Measurements from ENCODE around the gene KCNF1.

KCNF1 gene

DNA sequence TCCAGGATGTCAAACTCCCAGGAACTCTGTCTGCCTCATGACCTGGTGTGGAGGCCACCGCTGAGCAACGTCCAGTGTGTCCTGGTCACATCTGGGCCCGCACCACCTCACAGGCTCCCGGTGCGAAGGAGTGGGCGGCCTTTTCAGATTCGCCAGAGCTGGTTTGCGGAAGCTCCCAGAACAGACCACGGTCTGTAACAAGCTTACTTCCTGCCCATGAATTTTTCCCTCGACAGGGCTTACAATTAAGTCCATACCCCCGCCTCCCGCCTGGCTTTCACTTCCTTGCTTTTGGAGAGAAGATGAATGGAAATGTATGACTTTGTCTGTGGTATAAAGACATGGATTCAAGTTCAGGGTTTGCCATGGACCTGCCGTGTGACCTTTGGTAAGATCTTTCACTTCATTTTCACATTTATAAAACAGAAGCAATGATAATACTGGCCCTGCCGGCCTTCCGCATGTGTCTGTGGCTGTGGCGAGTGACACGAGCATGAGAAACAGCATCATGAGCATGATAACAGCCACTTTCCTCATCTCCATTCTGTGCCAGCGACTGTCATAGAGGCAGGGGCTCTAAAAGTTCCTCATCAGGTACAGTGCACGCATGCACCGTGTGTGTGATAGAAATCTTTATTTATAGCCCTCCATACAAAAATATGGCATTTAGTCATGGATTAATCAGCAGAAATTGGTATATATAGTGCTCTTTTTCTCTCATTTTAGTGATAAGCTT, 31.0 kb upstream of the KCNF1 start:
- no peak for DNase-seq

DNA sequence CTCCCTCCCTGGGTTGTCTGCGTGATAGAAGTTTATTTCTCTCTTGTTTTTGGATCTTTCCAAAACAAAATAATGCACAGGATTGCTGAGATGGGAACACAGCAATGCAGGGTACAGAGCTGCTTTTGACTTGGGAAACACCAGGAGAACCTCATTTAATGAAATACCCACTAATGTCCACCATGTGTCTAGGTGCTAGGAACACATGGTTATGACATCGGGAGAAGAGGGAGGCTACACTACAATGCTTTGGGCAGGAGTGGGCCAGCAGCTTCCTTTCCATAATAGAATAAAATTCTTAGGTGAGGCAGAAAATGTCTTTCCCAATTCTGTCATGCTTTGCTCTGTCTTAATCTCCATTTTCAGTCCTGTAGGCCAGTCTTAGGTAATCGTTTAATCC, 29.2 kb upstream of the KCNF1 start:
- DNase-seq: no peak

DNA sequence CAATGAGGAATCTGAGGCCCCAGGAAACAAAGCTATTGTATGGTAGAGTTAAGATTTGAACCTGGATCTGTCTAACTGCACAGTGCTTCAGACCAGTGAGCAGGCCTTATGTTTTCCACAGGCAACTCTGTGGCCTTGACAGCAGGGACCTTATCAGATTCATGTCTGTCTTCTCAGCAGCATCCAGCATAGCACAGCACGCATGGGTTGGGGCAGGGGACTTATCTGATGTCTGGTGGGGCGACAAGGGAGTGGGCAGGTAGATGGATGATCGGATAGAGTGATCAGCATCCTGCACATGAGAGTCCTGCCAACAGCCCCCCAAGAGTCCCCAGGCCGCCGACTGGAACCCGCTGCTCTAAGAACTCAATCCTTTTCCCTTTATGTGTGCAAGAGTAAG, 28.7 kb upstream of the KCNF1 start:
- no peak for DNase-seq

DNA sequence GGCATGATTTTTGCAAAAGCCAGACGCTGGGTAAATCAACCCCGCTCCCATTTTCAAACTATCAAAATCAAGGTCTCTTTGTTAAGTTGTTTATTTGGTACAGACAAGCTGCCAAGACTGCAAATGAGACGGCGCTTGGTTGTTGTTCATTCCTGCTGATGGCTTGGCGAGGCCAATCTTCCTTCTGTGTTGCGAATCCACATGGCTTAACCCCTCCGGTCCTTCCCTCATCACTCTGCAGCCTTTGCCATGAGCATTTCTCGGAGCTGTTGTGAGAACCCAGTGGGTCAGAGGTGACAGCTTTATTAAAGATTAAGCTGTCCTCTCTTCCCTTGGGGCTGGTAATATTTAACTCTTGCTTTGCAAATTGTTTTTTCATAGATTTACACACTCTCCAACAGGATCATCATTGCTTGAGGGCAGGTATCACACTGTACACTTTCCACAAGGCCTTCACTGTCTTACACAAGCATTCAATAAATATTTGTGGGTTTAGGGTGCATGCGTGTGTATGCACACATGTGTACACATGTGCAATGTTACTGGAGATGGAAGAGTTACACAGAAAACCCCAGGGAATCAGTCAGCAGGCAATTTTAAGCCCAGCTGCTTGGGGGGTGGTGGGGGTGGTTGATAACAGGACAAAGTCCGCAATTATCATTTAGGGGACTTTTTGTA, 27.8 kb upstream of the KCNF1 start:
- DNase-seq: no peak

DNA sequence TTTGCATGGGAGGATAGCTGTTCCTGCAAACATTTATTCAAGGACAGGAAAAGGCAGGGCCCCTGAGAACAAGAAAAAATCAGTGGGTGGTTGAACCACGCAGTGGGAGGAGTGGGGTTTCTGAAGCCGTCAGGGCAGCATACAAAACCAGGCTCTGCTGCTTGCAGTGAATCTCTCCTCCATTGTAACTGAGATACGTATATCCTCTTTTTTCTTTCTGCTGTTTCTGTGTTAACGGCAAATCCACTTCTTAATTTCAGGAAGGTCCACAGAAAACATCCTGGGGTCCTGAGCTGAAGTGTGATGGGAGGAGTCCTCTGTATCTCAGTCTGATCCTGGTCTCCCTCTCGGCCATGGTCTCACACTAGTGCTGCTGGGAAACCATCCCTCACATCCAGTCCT, 27.2 kb upstream of the KCNF1 start:
- DNase-seq: no peak

DNA sequence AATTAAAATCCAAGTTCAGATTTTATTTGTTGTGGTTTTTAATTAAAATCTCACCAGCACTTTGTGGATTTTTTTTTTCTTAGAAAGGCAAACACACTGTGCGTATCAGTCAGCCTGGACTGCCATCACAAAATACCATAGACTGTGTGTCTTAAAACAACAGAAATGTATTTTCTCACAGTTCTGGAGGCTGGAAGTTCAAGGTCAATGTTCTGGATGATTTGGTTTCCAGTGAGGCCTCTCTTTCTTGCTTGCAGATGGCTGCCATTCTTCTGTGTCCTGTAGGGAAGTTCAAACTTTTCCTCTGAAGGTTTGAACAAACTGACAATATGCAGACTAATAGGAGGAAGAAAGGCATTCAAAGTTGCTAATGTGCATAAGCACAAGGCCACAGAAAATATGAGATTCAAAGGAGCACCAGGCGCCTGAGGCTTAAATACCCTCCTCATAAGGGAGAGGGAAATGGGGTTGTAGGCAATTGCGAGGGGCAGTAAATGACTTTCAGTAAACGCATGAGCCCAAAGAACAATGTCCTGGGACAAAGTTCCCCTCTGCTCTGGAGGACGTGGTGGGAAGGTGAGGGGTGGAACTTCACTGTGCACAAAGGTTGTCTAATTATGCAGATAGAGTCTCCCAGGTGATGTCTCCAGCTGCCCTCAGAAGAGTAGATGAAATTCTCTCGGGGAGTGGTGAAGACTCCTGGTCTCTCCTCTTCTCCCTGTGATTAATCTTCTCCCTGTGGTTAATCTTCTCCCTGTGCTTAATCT, 26.5 kb upstream of the KCNF1 start:
- no peak for DNase-seq

DNA sequence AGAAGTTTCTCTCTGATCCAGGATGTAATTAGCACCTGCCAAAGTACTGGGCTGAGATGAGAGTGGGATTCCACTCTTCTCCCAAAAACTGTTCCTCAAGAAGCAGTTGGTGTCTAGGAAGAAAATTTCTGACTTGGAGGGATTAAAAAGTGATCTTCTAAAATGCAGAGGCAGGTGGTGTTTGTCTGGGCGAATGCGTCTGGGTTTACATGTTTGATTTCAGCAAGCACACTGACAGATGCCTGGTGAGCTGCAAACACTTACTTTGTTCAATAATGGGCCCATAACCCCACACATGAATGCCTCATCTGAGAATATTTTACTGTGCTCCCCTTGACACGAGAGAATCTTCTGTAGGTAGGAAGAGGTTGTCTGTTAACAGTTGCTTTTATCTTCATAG, 24.3 kb upstream of the KCNF1 start:
- no peak for DNase-seq

DNA sequence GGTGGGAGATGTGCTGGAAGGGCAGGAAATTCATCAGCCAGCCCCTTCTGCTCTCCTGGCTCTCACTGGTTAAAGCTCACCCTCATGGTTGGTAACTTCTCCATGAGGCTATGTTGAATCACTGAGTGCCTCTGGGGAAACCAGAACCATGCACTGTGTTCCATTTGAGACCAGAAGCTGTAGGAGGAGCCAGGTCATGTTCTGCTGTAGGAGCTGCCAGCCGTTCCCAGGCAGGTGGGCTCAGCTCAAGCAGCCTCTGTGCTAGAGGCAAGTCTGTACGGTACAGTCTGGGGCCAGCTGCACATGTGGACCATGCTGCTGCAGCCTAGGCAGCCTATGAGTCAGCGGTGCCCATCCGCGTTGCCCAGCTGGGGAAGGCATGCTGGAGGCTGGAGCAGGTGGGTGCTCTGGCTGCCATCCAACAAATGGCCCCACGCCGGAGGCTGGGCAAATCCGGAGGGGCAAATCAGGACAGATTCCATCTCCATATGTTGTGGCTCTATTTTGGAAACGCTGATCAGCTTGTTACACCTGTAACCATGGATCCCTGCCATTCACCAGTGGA, 22.0 kb upstream of the KCNF1 start:
- DNase-seq: no peak

DNA sequence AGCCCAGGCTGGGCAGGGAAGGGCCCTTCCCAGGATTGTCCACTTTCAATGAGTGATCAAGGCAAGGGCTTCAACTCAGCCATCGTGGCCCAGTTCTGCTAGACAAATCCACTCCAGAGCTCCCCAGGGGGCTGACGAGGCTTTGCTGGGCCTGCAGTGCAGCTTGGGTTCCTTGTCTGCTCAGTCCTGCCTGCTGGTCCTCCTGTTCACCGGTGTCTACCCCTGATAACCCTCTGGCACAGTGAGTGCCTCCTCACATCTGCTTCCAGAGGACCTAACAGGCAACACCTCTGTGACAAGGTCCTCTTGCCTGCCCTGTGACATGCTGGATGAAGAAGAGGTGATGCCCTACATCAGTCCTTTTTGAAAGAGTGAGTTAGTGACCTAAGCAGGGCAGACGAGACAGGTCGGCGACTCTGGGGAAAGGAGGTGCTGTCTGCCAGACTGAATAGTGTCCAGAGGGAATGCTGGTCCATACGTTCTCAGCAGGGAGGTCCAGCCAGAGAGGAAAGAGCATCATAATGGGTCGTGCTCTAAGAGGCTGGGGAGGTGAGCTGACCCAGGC, 20.9 kb upstream of the KCNF1 start:
- DNase-seq: no peak

DNA sequence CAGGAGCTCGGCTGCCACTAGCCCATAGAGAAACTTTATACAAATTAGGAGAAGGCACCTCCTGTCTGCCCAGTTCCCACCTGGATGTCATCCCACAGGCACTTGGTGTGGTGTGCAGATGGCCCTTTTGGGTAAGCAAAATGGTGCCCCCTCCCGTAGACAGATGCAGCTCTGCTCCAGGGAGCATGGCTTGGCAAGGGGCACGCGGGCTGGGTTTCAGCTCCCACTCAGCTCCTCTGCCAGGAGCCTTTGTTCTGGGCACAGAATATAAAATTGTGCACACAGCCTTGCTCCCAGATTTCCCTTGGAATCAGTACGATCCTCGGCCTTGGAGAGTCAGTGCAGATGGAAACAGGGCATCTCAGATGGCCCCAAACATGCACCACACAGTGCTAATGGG, 20.3 kb upstream of the KCNF1 start:
- no peak for DNase-seq

DNA sequence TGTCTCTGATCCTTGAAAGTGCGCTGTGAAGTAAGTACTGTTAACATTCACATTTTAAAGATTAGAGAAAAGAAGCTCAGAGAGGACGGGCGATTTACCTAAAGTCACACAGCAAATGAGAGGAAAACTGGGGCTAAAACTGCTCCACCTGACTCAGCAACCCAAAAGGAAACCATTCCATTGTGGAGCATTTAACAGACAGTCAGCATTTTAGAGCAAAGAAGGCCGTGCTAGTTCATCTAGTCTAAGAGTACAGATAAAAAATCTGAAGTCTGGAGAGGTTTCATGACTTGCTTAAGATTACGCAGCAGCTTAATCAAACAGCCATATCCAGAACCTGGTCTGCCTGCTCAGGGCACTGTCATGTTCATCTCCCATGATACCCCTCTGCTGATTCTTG, 19.9 kb upstream of the KCNF1 start:
- DNase-seq: no peak

DNA sequence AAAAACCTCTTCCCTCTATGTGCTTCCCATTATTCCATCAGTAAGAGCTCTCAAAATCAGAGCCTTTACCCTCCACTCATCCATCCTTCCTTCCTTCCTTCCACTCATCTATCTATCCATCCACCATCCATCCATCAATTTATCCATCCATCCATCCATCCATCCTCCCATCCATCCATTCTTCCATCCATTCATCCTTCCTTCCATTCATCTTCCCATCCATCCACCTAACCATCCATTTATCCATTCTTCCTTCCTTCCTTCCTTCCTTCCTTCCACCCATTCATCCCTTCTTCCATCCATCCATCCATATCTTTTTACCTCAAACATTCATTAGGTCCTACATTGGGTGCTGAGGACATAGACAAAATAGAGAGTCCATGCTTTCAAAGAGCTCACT, 19.4 kb upstream of the KCNF1 start:
- no peak for DNase-seq

DNA sequence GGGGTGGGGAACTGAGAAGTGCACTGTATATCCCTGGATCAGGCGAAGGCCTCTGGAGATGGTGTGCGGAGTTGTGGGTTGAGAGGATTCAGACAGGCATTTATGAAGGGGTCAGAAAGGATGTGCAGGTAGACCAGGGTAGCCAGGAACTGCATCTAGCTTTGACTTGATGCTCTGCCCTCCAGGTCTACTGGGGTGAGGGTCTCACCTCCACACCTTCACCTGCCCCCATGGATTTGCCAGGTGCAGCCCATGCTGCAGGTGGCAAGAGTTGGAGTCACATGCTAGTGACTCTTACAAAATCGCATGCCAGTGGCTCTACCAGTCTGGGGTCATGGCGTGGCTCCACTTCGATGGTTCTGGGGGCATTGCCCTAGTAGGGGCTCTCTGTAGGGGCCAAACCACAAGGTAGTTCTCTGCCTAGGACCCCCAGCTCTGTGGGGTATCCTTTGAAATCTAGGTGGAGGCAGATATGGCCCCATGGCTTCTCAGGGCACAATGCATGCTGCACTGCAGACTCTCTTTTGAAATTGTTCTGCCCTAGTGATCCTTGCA, 18.9 kb upstream of the KCNF1 start:
- DNase-seq: no peak

DNA sequence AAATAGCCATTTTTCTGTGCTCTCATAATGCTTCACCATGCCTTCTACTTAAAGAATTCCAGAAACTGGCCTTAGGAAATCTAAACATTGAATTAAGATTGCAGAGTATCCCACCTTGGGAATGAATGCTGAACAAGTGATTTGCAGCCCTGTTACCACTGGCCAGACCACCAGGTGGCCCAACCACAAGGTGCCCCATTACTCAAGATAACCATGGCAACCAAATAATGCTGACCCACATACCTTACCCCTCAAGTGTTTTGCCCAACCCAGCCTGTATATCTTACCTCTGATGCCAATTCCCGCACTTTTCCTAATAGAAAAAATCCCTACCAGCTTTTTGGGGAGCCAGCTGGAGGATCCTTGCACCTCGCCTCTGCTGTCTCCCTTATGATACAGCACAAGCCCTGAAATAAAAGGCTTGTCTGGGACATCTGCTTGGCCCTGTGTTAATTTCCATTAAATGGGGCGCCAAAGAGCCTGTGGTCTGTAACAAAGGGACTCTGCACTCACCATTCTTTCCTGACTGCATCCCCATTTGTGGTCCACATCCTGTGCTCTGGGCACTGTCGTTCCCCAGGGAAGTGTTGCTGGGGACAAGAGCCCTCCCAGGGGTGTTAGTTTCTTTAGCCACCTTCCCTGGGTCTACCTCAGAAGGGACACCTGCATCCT, 17.3 kb upstream of the KCNF1 start:
- no peak for DNase-seq

DNA sequence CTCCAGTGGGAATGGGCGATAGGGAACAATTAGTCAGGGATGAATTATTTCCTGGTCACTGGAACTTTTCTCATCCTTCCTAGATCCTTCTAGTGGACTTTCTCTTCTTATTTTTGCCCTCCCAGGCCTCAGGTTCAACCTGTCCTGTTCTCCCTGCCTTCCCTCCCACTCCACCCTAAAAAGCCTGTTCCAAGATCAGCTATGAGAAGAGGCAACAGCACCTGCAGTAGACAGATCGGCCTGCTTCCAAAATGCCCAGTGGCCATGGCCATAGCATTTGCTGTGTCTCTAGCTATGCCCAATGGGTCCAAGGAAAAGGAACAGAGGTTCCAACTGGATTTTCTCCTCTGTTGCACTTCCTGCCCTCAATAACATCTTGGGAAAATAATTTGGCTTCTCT, 16.5 kb upstream of the KCNF1 start:
- no peak for DNase-seq

DNA sequence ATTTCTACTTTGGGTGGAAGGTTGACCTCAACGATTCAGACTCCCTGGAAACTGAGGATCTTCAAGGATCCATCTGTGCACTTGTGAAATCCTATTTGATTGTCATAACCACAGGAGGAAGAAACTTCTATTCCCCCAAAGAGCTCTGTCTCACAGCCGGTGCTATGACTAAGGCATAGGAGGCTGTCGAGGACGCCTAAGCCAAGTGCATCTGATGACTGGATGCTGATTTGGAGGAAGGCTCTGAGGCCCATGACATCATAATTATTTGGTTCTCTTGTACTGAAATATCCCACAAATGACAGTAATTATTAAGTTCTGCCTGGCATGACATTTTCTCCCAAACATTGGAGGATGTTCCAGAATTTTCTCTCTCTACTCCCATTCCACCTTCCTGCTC, 13.8 kb upstream of the KCNF1 start:
- DNase-seq: no peak

DNA sequence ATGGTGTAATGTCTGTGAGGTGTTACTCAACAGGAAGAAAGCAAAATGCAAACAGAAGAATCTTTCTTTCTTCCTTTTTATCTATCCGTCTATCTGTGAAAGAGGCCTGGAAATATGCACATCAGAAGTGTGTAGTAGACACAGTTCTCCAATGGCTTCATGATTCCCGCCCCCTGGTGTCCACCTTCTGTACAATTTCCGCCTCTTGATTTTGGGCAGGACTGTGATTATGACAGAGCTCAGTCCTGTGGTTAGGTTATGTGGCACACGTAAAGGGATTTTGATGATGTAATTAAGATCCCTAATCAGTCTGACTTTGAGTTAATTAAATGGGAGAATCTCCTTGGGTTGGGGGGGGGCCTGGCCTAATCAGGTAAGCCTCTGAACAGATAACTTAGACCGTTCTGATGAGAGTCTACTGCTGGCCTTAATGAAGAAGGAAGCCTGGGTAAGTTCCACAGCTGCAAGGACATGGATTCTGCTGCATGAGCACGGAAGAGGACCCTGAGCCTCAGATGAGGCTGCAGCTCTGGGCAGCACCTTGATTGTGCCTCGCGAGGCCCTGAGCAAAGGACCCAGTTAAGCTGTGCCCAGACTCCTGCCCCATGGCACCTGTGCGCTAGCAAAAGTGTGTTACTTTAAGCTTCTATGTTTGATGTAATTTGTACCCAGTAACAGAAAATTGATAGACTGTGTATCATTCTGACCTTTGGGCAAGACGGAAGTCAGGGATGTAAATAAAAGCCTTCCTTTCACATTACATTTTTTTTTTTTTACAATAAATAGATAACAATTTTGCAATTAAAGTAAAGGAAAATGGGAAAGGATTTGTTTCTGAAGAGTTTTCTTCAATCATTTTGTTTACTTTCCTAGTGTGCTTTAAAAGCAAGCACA, 11.3 kb upstream of the KCNF1 start:
- DNase-seq: no peak

DNA sequence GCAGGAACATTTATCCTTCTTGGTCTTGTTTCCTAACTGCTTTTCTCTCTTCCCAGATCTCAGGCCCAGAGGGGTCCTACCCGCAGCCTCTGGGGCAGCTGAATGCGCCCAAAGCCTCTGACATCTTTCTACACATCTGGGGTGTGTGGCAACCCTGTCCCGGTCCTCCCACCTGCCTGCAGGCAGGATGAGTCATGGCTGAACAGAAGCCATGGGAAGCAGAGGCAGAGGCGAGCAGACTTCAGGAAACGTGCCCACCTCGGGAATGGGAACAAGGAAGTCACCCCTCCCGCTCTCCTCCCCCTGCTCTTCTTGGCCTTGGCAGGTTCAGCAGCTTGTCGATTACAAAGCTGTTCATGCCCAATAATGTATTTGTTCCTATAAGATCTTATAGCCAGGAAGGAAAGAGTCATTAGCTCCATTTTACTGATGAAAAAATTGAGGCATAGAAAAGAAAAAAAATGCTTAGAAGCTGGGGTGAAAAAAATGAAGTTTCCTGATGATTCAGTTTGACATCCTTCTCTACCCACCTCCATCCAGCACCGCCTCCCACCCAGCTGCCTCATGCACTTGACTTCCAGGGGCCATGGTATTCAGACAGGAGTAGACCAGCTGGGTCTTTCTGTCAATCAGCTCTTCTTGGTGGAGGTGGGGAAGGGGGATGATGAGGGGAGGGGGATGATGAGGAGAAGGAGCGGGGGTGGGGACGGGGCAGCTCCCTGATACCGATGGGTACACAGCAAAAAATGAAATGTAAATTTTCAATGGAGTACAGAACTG, 10.4 kb upstream of the KCNF1 start:
- no peak for DNase-seq

DNA sequence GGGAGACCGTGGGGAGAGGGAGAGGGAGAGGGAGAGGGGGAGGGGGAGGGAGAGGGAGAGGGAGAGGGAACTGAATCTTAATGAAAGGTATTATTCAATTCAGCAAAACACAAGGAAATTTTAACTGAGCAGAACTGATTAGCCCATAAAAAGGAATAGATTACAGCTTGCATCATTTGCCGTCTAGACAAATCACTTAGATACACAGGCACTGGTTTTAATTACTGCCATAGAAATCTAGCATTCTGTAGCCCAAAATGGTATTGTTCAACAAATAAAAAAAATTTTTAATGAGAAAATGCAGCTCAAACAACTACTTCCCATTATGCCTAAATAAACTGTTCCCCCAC, 7.9 kb upstream of the KCNF1 start:
- no peak for DNase-seq

DNA sequence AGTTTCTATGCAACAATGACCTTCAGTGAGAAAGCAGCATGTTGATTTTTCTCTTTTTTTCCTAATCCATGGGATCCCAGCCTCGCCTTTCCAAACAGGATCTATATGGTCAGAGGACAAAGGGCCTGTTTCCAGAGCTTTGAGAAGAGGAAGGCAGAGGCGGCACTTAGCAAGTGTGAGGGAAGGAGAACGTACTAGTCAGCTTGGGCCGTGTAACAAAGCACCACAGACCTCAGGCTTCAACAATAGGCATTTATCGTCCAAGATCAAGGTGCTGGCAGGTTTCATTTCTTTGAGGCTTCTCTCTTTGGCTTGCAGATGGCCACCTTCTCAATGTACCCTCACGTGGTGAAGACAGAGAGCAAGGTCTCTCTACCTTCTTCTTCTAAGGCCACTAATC, 7.3 kb upstream of the KCNF1 start:
- DNase-seq: no peak

All from activated CD4-positive, alpha-beta T cell treated with anti-CD3 and anti-CD28 coated beads, Interleukin-2, amount 50 U/mL, for 1 hour (primary cell).